Activated naive CD4-positive, alpha-beta T cell treated with anti-CD3 and anti-CD28 coated beads, Interleukin-2, amount 50 U/mL, for 16 hours (primary cell): ENCODE measurements around the gene TBC1D26.
"Not testable (repeated sequence)": the region's sequence is repeated elsewhere in the genome, so short reads cannot be mapped to it uniquely, and the experiment has no call there.

ENCODE experiments used
- DNase-seq: peaks from one replicate; pipeline ENCODE4 v3.0.0-alpha.2; 2020

The TBC1D26 gene

GRCh38 chr17:15731900-15732299, at the start of gene TBC1D26:
TSS of gene TBC1D26 (plus strand) at chr17:15732283. CDS start at chr17:15735349, 3,066 bp downstream.
- not testable (repeated sequence) for DNase-seq

DNA sequence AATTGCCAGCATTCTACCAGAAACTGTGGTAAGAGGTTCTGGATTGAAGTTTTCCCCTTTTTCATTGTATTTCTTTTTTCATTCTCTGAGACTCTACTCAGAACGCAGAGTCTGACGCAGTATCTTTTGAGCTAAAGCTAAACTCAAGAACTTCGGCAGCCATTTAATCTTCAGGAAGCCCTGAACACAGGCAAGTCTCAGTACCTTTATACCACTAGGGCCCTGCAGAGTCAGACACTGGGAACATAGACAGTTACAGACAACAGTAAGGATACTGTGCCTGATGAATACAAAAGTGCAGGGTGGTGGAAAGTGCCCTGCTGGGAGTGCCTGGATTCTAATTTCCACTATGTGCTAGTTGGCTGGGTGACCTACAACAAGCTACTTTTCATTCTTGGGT, 48.9 kb upstream of the TBC1D26 start:
- not testable (repeated sequence) for DNase-seq

DNA sequence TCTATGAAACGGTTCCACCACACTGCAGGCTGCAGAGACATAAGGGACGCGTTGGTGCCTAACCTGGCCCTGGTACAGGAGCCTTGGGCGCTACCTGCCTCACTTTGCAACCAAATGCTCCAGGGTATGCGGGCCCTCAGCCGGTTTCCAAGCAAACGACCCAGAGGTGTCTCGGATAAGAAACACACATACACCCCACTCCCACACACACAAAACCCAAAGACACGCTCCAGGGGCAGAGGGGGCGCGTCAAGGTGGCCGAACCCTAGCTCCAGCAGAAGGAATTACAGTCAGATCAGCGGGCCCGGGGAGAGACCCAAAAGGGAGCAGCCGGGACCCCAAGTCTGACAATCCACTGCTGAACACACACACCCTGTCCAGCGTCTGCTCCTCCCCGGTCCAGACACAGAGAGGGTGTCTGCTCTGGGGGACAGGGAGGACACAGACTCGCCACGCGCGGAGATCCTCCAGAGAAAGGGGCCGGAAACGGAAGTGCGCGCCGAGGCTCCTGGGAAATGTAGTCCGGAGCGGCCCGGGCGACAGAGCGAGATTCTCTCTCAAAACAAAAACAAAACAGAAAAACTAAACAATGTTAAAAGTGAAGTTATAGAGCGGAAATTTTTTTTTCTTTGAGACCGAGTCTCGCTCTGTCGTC, 48.1 kb upstream of the TBC1D26 start, which contains the start of gene TRIM16:
Gene TRIM16 (minus strand): TSS at position 488 of the 655 bp plus-strand sequence. CDS start 32,702 bp downstream, outside the sequence.
- DNase-seq = peak; percentile 81

GRCh38 chr17:15687494-15687893, 44.6 kb upstream of the TBC1D26 start:
- DNase-seq = not testable (repeated sequence)

GRCh38 chr17:15698967-15699366, 33.1 kb upstream of the TBC1D26 start:
- DNase-seq = not testable (repeated sequence)

- DNase-seq = peak; percentile 96
These were observed 32.6 kb upstream of the TBC1D26 start, which contains the start of gene ZNF286A for GRCh38 chr17:15699413-15699924. TSS of gene ZNF286A (plus strand) at chr17:15699752. CDS start at chr17:15700330, 578 bp downstream.

DNA sequence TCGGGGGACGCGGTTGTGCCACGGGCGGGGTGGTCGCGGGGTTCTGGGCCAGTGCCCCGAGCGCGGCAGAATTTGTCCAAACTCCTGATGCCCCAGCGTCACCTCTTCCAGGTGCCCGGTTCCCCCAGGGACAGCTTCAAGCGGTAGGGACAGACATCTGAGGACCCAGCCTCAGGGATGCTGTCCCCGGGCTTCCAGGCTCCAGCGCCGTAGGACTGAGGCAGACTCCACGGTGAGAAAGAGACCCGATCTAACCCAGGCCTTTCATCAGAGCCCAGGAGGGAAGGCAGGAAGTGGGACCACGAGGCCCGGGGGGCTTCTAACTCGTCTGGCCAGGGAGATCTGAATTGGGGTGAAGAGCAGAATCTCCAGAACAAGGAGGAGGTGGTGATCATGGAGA, 32.1 kb upstream of the TBC1D26 start:
- not testable (repeated sequence) for DNase-seq

DNA sequence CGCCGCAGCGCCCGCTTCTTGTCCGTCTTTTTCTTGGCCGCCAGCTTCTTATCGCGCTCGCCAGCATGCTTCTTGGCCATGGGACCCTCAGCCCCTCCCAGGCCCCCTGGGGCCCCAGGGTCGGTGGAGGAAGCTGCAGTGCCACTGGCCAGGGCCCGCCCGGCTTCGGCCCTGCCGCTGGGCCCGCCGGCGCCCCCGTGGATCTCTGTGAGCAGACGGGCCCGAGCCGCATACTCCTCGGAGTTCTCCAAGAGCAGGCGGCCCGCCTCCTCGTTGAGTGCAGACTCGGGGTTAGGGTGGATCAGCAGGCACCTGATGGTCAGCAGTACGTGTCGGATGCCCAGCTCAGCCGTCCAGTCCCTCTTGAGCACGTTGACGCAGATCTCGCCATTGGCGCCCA, 27.8 kb upstream of the TBC1D26 start:
- DNase-seq = not testable (repeated sequence)

- DNase-seq = not testable (repeated sequence)
These were observed 27.3 kb upstream of the TBC1D26 start for GRCh38 chr17:15704813-15705212.

GRCh38 chr17:15708879-15709278, 23.2 kb upstream of the TBC1D26 start:
- not testable (repeated sequence) for DNase-seq

DNA sequence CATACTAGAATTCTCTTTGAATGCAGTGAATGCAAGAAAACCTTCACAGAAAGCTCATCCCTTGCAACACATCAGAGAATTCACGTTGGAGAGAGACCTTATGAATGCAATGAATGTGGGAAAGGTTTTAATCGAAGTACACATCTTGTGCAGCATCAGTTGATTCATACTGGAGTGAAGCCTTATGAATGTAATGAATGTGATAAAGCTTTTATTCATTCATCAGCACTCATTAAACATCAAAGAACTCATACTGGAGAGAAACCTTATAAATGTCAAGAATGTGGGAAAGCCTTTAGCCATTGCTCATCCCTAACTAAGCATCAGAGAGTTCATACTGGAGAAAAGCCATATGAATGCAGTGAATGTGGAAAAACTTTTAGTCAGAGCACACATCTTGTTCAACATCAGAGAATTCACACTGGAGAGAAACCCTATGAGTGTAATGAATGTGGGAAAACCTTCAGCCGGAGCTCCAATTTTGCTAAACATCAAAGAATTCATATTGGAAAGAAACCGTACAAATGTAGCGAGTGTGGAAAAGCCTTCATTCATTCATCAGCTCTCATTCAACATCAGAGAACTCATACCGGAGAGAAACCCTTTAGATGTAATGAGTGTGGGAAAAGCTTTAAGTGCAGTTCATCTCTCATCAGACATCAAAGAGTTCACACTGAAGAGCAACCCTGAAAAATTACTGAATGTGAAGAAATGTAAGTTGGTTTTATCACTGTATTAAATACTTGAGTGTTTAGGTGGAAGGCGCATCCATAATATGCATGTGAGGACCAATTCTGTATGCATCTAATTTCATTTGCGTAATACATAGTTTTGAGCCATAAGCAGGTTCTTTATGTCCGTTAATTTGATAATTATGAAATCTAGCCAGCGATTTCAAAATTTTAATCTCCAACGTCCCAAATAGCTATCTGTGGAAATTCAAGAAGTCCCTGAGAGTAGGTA, 15.2 kb upstream of the TBC1D26 start:
- DNase-seq = not testable (repeated sequence)

DNA sequence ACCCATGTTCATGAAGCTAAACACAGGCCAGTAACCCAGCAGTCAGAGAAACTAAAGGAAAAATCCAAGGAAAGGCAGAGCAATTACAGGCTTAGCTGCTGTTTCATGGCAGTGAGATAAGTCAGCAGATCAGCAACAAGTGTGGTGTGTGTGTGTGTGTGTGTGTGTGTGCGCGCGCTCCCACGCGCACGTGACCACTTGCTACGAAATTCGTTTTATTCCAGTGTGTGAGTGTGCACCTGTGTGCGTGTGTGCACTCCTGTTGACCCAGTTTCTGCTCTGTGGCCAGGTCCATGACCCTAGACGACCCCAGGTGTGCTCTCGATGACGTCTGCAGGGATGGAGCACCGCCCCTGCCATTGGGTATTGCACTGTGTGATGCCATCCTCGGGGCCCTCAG, 1.5 kb upstream of the TBC1D26 start:
- not testable (repeated sequence) for DNase-seq

- not testable (repeated sequence) for DNase-seq
These were observed 1.2 kb downstream of the TBC1D26 start for GRCh38 chr17:15733174-15733789.

DNA sequence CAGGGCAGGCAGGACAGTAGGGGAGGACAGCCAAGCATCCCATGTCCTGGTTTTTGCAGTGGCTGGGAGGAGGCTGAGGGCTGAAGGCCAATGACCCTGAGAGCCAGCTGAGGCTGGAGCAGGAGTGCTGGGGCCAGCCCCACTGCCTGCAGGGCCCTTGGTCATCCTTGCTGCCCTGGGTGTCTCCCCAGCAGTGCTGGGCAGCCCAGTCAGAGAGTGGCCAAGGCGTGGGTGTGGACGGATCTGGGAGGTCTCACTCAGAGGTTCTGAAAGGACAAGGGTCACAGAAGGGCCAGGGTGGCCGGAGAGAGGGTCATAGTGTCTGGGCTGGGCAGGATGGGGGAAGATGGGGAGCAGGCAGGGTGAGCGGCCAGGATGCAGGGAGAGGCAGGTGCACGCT, 4.5 kb downstream of the TBC1D26 start:
- not testable (repeated sequence) for DNase-seq

DNA sequence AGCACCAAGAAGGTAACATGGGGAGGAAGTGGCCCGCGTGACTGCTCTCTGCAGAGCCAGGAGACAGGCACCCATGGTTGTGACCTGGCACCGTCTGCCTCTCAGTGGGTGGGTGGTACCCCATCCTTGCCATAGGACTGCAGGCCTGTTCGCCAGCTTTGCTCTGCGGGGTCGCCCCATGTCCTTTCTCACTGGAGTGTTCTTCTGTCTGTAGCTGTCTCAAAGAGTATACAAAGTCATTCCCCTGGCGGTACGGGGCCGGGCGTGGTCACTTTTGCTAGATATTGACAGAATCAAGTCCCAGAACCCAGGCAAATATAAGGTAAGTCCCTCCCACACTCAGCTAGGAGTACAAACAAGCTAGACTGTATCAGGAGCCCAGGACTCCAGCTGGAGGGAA, 6.0 kb downstream of the TBC1D26 start:
- DNase-seq = no peak

DNA sequence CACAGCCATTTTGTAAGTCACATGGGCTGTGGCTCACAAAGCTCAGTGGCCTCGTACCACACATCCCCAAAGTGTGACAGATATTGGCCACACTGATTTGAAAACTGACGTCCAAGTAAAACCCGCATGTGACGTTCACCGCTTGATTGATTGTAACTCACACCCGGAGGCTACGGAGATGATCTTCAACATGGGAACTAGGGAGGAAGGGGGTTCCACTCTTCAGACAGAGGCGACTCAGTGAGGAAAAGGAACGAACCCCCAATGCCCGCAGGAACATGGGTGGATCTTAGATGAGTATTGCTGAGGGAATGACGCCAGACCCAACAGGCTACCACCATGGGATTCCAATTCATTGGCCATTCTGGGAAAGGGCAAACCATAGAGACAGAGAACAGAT, 7.2 kb downstream of the TBC1D26 start:
- DNase-seq = not testable (repeated sequence)

DNA sequence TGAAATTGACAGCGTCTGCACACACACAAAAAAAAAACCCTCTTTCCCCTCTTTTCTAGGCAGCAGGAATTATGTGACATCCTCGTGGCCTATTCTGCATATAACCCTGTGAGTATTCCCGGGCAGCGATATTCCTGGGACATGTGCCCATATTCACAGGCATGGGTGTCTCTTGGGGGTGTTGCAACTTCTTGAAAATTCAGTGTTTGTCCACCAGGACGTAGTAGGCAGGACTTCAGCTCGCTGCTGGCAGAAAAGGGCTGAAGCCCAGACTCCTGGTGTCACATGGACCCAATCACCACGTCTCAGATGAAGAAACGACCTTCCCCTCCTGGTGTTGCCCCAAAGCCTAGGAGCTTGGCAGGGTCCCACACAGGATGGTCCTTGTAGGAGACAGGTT, 8.0 kb downstream of the TBC1D26 start:
- DNase-seq = not testable (repeated sequence)

- no peak for DNase-seq
These were observed 8.6 kb downstream of the TBC1D26 start for GRCh38 chr17:15740570-15741120.

GRCh38 chr17:15741624-15742023, 9.5 kb downstream of the TBC1D26 start:
- no peak for DNase-seq

- DNase-seq = no peak
These were observed 10.1 kb downstream of the TBC1D26 start for GRCh38 chr17:15742051-15742795.

DNA sequence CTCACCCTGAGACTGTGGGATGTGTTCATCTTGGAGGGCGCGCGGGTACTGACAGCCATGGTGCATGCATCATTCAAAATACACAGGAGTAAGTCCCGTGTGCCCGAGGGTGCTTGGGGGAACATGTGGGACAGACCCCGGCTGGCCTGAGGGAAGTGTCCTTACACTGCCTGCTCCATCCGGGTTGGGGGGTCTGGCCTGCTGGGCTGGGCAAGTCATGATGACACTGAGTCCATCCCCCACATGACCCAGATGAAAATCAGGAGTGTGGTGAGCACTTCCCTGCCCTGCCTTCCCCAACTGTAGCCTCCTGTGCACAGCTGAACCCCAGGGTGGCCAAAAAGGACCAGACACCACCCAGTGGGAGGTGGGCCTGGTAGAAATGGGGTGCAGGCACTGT, 10.8 kb downstream of the TBC1D26 start:
- no peak for DNase-seq
